ENCODE data around the gene SNX5. TPM values are rescaled to one million over a fixed set of nuclear protein-coding genes. Genes with fewer than 3 reads are reported as not detected.

Gene SNX5
- total RNA-seq, 1 experiment from 2014 or later = 159 TPM

DNA sequence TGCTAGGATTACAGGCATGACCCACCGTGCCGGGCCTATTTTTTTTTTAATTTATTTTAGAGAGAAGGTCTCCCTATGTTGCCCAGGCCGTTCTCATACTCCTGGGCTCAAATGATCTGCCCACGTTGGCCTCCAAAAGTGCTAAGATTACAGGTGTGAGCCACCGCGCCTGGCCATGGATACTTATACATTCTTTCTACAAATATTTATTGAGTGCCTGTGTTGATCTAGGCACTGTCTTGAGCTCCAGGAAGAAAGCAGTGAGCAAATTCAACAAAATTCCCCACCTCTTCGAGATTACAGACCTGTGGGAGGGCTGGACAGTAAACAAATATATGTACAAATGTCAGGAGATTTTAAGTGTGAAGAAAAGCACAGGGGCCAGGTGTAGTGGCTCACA is 38.1 kb upstream of the SNX5 start:
- H3K4me3 ChIP-seq (replicated peaks in 1 of 2; ENCODE audit: low read depth in 1 of 2, low read length in 2 of 2) = no peak overlapping the region
- ATAC-seq = no peak
- DNase-seq (ENCODE audit: low read depth, low spot score) = no peak
- H3K9ac ChIP-seq (ENCODE audit: low read length) = no peak overlapping the region
- TF ChIP-seq, protein P1, sequence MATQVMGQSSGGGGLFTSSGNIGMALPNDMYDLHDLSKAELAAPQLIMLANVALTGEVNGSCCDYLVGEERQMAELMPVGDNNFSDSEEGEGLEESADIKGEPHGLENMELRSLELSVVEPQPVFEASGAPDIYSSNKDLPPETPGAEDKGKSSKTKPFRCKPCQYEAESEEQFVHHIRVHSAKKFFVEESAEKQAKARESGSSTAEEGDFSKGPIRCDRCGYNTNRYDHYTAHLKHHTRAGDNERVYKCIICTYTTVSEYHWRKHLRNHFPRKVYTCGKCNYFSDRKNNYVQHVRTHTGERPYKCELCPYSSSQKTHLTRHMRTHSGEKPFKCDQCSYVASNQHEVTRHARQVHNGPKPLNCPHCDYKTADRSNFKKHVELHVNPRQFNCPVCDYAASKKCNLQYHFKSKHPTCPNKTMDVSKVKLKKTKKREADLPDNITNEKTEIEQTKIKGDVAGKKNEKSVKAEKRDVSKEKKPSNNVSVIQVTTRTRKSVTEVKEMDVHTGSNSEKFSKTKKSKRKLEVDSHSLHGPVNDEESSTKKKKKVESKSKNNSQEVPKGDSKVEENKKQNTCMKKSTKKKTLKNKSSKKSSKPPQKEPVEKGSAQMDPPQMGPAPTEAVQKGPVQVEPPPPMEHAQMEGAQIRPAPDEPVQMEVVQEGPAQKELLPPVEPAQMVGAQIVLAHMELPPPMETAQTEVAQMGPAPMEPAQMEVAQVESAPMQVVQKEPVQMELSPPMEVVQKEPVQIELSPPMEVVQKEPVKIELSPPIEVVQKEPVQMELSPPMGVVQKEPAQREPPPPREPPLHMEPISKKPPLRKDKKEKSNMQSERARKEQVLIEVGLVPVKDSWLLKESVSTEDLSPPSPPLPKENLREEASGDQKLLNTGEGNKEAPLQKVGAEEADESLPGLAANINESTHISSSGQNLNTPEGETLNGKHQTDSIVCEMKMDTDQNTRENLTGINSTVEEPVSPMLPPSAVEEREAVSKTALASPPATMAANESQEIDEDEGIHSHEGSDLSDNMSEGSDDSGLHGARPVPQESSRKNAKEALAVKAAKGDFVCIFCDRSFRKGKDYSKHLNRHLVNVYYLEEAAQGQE (IDR thresholded peaks at IDR 0.05; ENCODE audit: low read depth) = no peak
- TF ChIP-seq FOSL1 (IDR thresholded peaks at IDR 0.05; ENCODE audit: low read depth) (no peak), TCF7L2 (IDR thresholded peaks at IDR 0.05; ENCODE audit: borderline replicate concordance, extremely low read depth, insufficient read depth, insufficient read length) (no peak), ZBTB33 (IDR thresholded peaks at IDR 0.05; ENCODE audit: extremely low read depth, insufficient replicate concordance, low read length) (no peak), EGR1 (IDR thresholded peaks at IDR 0.05; ENCODE audit: low read depth) (no peak), JUND (IDR thresholded peaks at IDR 0.05) (no peak), CTCF (IDR thresholded peaks at IDR 0.05 in 2 of 3, conservative IDR thresholded peaks at IDR 0.05 in 1 of 3; ENCODE audit: borderline replicate concordance in 1 of 3, insufficient read depth in 1 of 3, low read depth in 2 of 3, low read length in 2 of 3) (no peak), YY1 (IDR thresholded peaks at IDR 0.05; ENCODE audit: extremely low read depth, insufficient replicate concordance, low read depth, low read length) (no peak), RAD21 (IDR thresholded peaks at IDR 0.05; ENCODE audit: low read depth) (no peak), SRF (IDR thresholded peaks at IDR 0.05; ENCODE audit: low read depth) (no peak), EZH2 (IDR thresholded peaks at IDR 0.05) (no peak)
- ChIA-PET POLR2A (no interaction called here), RAD21 (ENCODE audit: low non-redundant PET in 1 of 2, low total read pairs in 2 of 2, uncharacterized antibody in 2 of 2, unreplicated experiment in 2 of 2) (no interaction called here), CTCF (no interaction called here)
- no peak overlapping the region for H3K27ac ChIP-seq (ENCODE audit: low read depth, low read length)
- H3K9me3 ChIP-seq (ENCODE audit: control insufficient read depth in 1 of 2, insufficient read depth in 1 of 2, low read depth in 1 of 2, low read length in 2 of 2) = no peaks in the 10 kb centered on the region
- H3K4me2 ChIP-seq (ENCODE audit: low read length) = no peak overlapping the region
- H3K79me2 ChIP-seq (ENCODE audit: insufficient read depth, low read length) = no peaks in the 10 kb centered on the region
- H3K27me3 ChIP-seq (ENCODE audit: insufficient read depth, low read length) = no peaks in the 10 kb centered on the region
- no peaks in the 10 kb centered on the region for H4K20me1 ChIP-seq (ENCODE audit: insufficient read depth)
- no peak overlapping the region for H2AFZ ChIP-seq (ENCODE audit: low read depth, low read length, poor library complexity, severe bottlenecking)
- no TSS peak for BruUV-seq (replicated peaks)
- intact Hi-C loops (cut with micrococcal nuclease) = no loop called here
- no peaks in the 10 kb centered on the region for H3K9me2 ChIP-seq (ENCODE audit: insufficient read depth)
- no peaks in the 10 kb centered on the region for H3K36me3 ChIP-seq (ENCODE audit: control insufficient read depth in 1 of 2, insufficient read depth in 2 of 2, low read length in 2 of 2)
- H3K4me1 ChIP-seq (ENCODE audit: control insufficient read depth in 1 of 2, insufficient read depth in 2 of 2, low read length in 2 of 2) = no peaks in the 10 kb centered on the region

Measured in HCT116 (cell line).